ENCODE results near the gene DOCK9.

DNA sequence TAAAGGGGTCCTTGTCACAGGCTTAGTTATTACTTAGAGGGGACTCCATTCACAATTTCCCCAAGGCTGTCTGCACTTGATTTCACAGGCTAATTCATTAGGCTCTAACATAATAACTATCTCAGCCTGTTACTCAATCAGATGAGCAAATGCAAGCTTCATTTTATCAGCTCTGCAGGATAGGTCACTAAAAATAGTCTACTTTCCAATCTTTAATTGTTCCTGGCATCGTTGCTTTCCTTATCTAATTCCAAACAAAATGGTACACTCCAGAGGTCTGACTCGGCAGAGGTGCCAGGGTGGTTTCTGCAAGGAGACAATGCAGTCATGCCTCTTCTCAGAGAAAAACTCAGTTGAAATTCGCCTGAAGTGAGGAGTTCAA, 155.6 kb downstream of the DOCK9 start:
- TF ChIP-seq CTCF (IDR thresholded peaks at IDR 0.05; ENCODE audit: low read length) (no peak), EZH2 (IDR thresholded peaks at IDR 0.05; ENCODE audit: borderline replicate concordance, low read length) (no peak)
